SIG-M5 (cell line): Measurements from ENCODE around the gene RAD51AP1.

Experiments
- DNase-seq: peaks from one replicate; lab custom pipeline; 2025; lab: John Stamatoyannopoulos, UW

RAD51AP1 gene

DNA sequence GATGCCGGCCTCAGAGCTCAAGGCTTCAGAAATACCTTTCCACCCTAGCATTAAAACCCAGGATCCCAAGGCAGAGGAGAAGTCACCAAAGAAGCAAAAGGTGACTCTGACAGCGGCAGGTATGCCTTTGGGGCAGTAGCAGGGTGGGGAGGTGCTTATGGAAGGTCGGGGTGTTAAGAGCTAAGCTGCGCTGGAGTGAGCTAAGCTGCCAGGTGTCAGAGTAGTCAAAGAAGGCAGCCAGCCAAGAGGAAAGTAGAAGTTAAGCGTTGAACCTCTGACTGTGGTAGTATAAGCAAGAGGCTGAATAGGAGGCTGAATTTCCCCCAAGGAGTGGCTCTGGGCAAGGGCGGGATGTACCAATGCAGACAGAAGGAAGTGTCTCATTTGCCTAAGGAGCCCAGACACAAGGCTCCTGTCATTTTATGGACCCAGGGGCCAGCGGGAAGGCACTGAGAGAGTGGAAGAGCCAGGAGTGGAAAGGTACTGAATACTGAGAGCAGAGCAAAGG, 52.5 kb downstream of the RAD51AP1 start:
- no peak for DNase-seq

DNA sequence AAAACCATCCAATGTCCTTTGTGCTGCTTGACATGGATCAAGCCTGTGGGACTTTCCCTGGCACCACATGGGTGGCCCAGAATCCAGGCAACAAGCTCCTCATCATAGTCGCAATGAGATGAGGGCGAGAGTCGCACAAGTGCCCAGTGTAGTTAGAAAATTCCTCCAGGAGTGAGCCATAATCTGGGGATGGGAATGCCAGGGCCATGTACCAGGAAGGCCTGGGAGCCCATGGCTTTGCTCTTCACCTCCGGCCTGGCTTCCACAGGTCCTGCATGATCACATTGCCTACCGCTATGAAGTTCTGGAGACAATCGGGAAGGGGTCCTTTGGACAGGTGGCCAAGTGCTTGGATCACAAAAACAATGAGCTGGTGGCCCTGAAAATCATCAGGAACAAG, 57.2 kb downstream of the RAD51AP1 start:
- DNase-seq = no peak

DNA sequence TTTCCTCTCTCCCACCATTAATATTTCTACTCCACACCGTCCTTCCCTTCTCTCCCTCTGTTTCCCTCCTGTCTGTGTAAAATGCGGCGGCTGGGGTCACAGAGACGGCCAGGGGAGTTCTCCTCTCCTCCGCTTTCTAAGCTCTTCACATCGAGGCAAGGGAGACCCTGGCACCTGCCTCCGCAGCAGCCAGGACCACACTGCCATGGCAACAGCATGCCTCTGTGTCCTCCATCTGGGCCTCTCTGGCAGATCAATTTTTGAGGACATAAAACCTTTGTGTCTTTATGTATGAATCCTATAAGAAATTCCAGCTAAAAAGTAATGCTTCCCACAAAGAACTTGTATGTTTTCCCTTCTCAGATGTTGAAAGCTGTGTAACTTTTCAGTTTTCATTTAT, 64.7 kb downstream of the RAD51AP1 start:
- DNase-seq = no peak

DNA sequence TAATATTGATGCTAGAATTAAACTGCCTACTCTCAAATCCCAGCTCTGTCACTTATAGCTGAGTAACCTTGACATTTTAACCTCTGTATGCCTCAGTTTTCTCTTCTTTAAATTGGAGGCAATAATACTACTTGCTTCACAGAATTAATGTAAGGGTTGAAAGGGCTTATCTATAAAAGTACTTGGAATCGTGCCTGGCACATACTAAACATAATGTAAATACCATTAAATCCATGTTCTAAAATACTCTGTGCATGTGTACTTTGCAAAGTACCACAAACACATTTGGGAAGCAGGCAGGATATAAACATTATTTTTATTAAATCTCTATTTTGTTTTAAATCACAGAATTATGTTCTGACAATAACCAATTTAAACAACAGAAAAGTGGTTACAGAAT, 65.3 kb downstream of the RAD51AP1 start:
- DNase-seq = no peak

DNA sequence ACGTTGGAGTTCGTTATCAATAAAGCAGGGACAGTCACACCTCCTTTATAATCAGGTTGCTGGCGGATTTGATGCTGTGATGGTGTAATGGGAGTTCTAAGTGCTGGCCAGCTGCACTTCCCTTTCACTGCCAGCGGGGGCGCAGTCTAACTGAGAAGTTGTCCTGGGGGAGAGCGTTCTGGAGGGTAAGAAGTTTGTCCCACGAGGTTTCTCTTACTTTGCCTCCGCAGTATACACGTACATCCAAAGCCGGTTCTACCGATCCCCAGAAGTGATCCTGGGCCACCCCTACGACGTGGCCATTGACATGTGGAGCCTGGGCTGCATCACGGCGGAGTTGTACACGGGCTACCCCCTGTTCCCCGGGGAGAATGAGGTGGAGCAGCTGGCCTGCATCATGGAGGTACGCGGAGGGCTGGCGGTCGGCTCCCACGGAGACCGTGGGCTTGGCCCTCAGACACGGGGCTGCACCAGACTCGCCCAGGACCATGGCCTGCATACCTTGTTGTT, 66.0 kb downstream of the RAD51AP1 start:
- DNase-seq = peak; percentile 40

DNA sequence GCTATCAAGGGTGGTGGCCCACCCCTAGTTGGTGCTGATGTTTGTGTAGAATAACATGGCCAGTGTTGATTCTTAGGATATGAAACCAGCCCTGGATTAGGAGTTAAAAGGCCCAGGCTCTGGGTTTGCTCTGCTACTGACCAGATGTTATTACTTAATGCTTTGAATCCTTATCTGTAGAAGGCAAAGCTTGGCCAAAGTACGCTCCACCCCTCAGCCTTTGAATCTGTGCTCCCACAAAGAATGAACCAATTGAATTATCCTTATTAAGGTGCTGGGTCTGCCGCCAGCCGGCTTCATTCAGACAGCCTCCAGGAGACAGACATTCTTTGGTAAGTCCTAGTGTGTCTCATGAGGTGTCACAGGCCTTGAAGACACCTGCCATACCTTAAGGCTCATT, 68.4 kb downstream of the RAD51AP1 start:
- DNase-seq = no peak

DNA sequence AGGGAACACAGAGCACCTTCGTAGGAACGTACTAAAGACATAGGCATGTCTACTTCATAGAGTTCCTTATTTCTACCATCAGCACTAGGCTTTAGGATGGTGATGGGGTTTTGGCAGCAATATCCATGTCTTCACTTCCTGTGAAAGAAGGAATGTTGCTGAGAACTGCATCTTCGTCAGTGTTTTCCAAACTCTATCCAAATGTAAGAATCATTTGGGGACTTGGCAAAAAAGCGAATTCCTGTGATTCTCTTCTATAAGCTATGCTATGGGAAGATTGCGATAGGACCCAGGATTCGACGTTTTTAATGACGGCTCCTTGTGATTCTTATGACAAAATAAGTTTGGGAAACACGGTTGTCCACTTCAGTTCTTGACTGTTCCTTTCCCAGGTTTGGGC, 70.4 kb downstream of the RAD51AP1 start:
- no peak for DNase-seq
